DND-41 (cell line): Measurements from ENCODE around the gene RFX2.

Experiments
- ATAC-seq: fragments of 200-7000 bp; cut with Tn5 transposase; 3 replicates; pipeline ENCODE4 v1.9.1; 2021; ENCODE audit warnings: low read depth; ENCODE audit not compliant: insufficient read depth
- DNase-seq: peaks from one replicate; pipeline ENCODE4 v3.0.0-alpha.2; 2020
- H2AFZ ChIP-seq: 2 replicates; pipeline ENCODE4 v1.6.0; 2012; ENCODE audit warnings: low read depth, low read length
- H3K27ac ChIP-seq: 2 replicates; pipeline ENCODE4 v1.5.1; 2012; ENCODE audit warnings: low read length, inconsistent platforms
- H3K27me3 ChIP-seq: fragments of 200-600 bp; sonication (generic); 2 replicates; pipeline ENCODE4 v1.6.0; 2012; ENCODE audit warnings: low read length, mild to moderate bottlenecking, inconsistent platforms; ENCODE audit not compliant: insufficient read depth, poor library complexity
- H3K36me3 ChIP-seq: 2 replicates; pipeline ENCODE4 v1.5.1; 2012; ENCODE audit warnings: low read length, inconsistent platforms; ENCODE audit not compliant: insufficient read depth
- H3K4me1 ChIP-seq: 2 replicates; pipeline ENCODE4 v1.5.1; 2012; ENCODE audit warnings: mild to moderate bottlenecking, low read length; ENCODE audit not compliant: insufficient read depth
- H3K4me2 ChIP-seq: 2 replicates; pipeline ENCODE4 v1.6.0; 2012; ENCODE audit warnings: mild to moderate bottlenecking, moderate library complexity, low read length, inconsistent platforms; ENCODE audit not compliant: insufficient read depth
- H3K4me3 ChIP-seq, 2 experiments: fragments of 200-600 bp in 1 of 2; shearing (Covaris generic) in 1 of 2; 2 replicates each; pipeline ENCODE4 v1.5.1; 2012 to 2016; ENCODE audit warnings: inconsistent platforms in 2 of 2, low read length in 2 of 2, mild to moderate bottlenecking in 2 of 2, low read depth in 1 of 2, moderate library complexity in 1 of 2
- H3K79me2 ChIP-seq: 2 replicates; pipeline ENCODE4 v1.6.0; 2012; ENCODE audit warnings: low read length, inconsistent platforms; ENCODE audit not compliant: insufficient read depth
- H3K9ac ChIP-seq: 2 replicates; pipeline ENCODE4 v1.6.0; 2012; ENCODE audit warnings: low read depth, mild to moderate bottlenecking, inconsistent platforms, low read length, moderate library complexity
- H3K9me3 ChIP-seq: 2 replicates; pipeline ENCODE4 v1.5.1; 2012; ENCODE audit warnings: low read length, moderate library complexity, mild to moderate bottlenecking, inconsistent platforms; ENCODE audit not compliant: insufficient read depth, severe bottlenecking
- H4K20me1 ChIP-seq: 2 replicates; pipeline ENCODE4 v1.6.0; 2012; ENCODE audit warnings: low read length; ENCODE audit not compliant: insufficient read depth
- EZH2 ChIP-seq: IDR thresholded peaks from 3 replicates; pipeline ENCODE4 v1.6.1; 2012; ENCODE audit warnings: borderline replicate concordance, low read depth, mild to moderate bottlenecking, moderate library complexity, low read length, inconsistent platforms; ENCODE audit not compliant: severe bottlenecking
- TF ChIP-seq, protein P1 (sequence below): IDR thresholded peaks from 2 replicates; pipeline ENCODE4 v1.5.1; 2012; ENCODE audit warnings: borderline replicate concordance, low read length, moderate library complexity, mild to moderate bottlenecking; ENCODE audit not compliant: poor library complexity, severe bottlenecking; ENCODE audit errors: extremely low read depth

The RFX2 gene

GRCh38 chr19:6056801-6057650 lies 53.3 kb downstream of the RFX2 start:
- Histone ChIP-seq H3K36me3 (no peaks in the 10 kb centered on the region), H3K27ac (no peak overlapping the region), H3K79me2 (no peaks in the 10 kb centered on the region), H2AFZ (no peak overlapping the region), H3K9ac (no peak overlapping the region), H3K4me2 (no peak overlapping the region), H3K4me3 (no peak overlapping the region), H3K27me3 (no peaks in the 10 kb centered on the region), H4K20me1 (no peaks in the 10 kb centered on the region; the same call in 1 of the 2 replicates), H3K4me1 (peaks cover 21% of the 10 kb centered on the region), H3K9me3 (no peaks in the 10 kb centered on the region)
- ATAC-seq (no peak), DNase-seq (no peak)
- TF ChIP-seq EZH2: no peak
- TF ChIP-seq, protein P1, sequence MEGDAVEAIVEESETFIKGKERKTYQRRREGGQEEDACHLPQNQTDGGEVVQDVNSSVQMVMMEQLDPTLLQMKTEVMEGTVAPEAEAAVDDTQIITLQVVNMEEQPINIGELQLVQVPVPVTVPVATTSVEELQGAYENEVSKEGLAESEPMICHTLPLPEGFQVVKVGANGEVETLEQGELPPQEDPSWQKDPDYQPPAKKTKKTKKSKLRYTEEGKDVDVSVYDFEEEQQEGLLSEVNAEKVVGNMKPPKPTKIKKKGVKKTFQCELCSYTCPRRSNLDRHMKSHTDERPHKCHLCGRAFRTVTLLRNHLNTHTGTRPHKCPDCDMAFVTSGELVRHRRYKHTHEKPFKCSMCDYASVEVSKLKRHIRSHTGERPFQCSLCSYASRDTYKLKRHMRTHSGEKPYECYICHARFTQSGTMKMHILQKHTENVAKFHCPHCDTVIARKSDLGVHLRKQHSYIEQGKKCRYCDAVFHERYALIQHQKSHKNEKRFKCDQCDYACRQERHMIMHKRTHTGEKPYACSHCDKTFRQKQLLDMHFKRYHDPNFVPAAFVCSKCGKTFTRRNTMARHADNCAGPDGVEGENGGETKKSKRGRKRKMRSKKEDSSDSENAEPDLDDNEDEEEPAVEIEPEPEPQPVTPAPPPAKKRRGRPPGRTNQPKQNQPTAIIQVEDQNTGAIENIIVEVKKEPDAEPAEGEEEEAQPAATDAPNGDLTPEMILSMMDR: no peak

DNA sequence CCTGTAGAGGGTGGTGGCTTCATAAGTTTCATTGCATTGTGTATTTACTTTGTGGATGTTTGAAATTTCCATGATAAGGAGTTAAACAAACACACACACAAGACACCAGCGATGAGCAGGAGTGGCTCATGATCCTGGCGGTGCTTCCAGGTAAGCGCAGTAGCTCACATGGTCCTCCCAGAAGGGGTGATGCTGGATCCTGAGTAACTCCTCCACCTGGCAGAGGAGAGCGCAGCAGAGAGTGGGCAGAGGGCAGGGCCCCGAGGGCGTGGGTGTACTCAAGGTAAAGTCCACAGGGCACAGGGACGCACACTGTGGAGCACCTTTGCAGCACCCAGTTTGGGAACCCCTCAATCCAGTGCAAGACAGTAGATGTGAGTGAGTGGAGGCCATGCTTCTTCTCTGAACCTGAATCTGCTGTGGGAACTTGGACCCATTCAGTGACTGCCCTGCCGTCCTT lies 54.0 kb downstream of the RFX2 start:
- Histone ChIP-seq H3K4me1 (peaks cover 15% of the 10 kb centered on the region), H3K36me3 (no peaks in the 10 kb centered on the region), H4K20me1 (no peaks in the 10 kb centered on the region; the same call in 1 of the 2 replicates), H3K9ac (no peak overlapping the region), H3K4me3 (no peak overlapping the region), H3K4me2 (no peak overlapping the region), H3K27ac (no peak overlapping the region), H3K79me2 (no peaks in the 10 kb centered on the region), H3K27me3 (no peaks in the 10 kb centered on the region), H2AFZ (no peak overlapping the region), H3K9me3 (no peaks in the 10 kb centered on the region)
- no peak for TF ChIP-seq EZH2
- TF ChIP-seq, protein P1: no peak
- DNase-seq: no peak
- no peak for ATAC-seq

DNA sequence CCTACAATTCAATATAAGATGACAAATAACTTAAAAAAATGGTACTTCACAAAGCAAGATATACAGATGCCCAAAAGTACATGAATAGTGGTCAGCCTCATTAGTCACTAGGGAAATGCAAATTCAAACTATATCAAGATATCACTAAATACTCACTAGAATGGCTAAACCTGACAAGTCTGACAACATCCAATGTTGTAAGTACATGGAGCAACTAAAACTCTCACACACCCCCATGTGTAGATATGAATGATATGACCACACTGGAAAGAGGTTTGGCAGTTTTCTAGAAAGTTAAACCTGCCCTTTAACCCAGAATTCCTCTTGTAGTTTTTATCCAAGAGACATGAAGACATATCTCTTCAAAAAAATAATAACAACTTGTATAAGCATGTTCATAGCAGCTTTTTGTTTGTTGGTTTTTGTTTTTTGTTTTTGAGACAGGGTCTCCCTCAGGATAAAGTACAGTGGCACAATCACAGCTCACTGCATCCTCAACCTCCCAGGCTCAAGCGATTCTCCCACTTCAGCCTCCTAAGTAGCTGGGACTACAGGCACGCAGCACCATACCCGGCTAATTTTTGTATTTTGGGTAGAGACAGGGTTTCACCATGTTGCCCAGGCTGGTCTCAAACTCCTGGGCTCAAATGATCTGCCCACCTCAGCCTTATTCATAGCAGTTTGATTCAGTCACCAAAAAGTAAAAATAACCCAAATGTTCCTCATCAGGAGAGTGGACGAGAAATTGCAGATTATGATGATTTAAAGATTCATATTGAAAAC lies 55.1 kb downstream of the RFX2 start:
- Histone ChIP-seq H3K4me1 (peaks cover 4% of the 10 kb centered on the region; the same call in 1 of the 2 replicates), H3K27me3 (no peaks in the 10 kb centered on the region), H3K9me3 (no peaks in the 10 kb centered on the region), H3K27ac (no peak overlapping the region), H4K20me1 (no peaks in the 10 kb centered on the region), H3K36me3 (no peaks in the 10 kb centered on the region), H3K79me2 (no peaks in the 10 kb centered on the region), H2AFZ (no peak overlapping the region), H3K4me2 (no peak overlapping the region), H3K9ac (no peak overlapping the region), H3K4me3 (no peak overlapping the region)
- ATAC-seq (no peak), DNase-seq (no peak)
- TF ChIP-seq EZH2: no peak
- TF ChIP-seq, protein P1: no peak
